ENCODE results near the gene TMBIM6. TPM values are rescaled to one million over a fixed set of nuclear protein-coding genes. Genes with fewer than 3 reads are reported as not detected.
A peak's percentile ranks its signal among the peaks of the same experiment; 100 is the strongest.

The TMBIM6 gene
- total and polyA plus RNA-seq, 9 of the 15 experiments (the other 6 are each of a cell fraction or from before 2014, with no cell fraction given), result 147 to 1,288 (median 352) TPM

GRCh38 chr12:49698619-49699545 lies 42.5 kb upstream of the TMBIM6 start (continued):
- TF ChIP-seq REST (IDR thresholded peaks at IDR 0.05; ENCODE audit: borderline replicate concordance) (no peak; the same call in 1 of the 2 replicates), REST (CRISPR knock-in tag; IDR thresholded peaks at IDR 0.05; ENCODE audit: low read depth) (no peak), HMBOX1 (IDR thresholded peaks at IDR 0.05) (peak; percentile 60), MNT (conservative IDR thresholded peaks at IDR 0.05) (no peak), CGGBP1 (CRISPR knock-in tag; IDR thresholded peaks at IDR 0.05) (no peak), PTTG1 (tag; IDR thresholded peaks at IDR 0.05; ENCODE audit: low read depth) (no peak)

Measured in K562 (cell line).